ENCODE results near the gene C19orf38. TPM values are rescaled to one million over a fixed set of nuclear protein-coding genes. Genes with fewer than 3 reads are reported as not detected.

Gene C19orf38
- polyA plus RNA-seq, 1 experiment, result 0.45 TPM

GRCh38 chr19:10889880-10890279 lies 41.7 kb downstream of the C19orf38 start:
- Histone ChIP-seq H3K27ac (ENCODE audit: low read depth, low read length) (no peak overlapping the region), H3K27me3 (ENCODE audit: control insufficient read depth, insufficient read depth, low read length) (no peaks in the 10 kb centered on the region), H3K9me3 (ENCODE audit: control insufficient read depth, insufficient read depth, low read length) (no peaks in the 10 kb centered on the region), H3K4me3 (ENCODE audit: low read depth, low read length) (no peak overlapping the region)
- POLR2A ChIA-PET, result no interaction called here
- CTCF ChIA-PET, result interaction anchor here (0.6 to 4.4 kb wide), 3 partner anchors 18 to 314 kb away, joined by 4 to 23 read pairs (median 5); partner anchors contain the start of gene CARM1
- DNase-seq (ENCODE audit: low read depth, low spot score), result no peak
- TF ChIP-seq CTCF (IDR thresholded peaks at IDR 0.05; ENCODE audit: low read depth, low read length), result no peak

- TF ChIP-seq CTCF (IDR thresholded peaks at IDR 0.05; ENCODE audit: low read depth, low read length), result no peak
- Histone ChIP-seq H3K27ac (ENCODE audit: low read depth, low read length) (no peak overlapping the region), H3K4me3 (ENCODE audit: low read depth, low read length) (no peak overlapping the region), H3K27me3 (ENCODE audit: control insufficient read depth, insufficient read depth, low read length) (no peaks in the 10 kb centered on the region), H3K9me3 (ENCODE audit: control insufficient read depth, insufficient read depth, low read length) (no peaks in the 10 kb centered on the region)
- DNase-seq (ENCODE audit: low read depth, low spot score), result no peak
- POLR2A ChIA-PET, result no interaction called here
- CTCF ChIA-PET, result interaction anchor here (4.4 kb wide), 1 partner anchor 19 kb away, joined by 23 read pairs; the partner anchor contains the start of gene CARM1
Measured at GRCh38 chr19:10891405-10892086, 43.3 kb downstream of the C19orf38 start.

DNA sequence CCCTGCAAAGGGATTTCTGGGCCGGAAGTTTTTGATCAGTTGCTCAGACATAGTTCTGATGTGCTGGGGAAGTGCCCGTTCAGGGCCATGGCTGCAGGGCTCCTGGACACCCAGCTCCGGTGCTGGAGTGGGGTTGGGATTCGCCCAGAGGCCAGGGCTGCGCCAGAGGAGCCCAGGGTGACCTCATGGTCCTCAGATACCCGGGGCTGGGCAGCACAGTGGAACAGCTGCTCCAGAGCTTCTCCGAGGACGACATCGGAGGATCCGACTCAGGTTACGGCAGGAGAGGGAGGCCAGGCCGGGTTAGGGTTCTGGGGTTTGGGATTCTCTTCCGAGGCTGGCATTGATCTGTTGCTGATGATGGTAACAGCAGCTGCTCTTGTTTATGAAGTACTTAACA lies 44.0 kb downstream of the C19orf38 start:
- no peak overlapping the region for H3K27ac ChIP-seq (ENCODE audit: low read depth, low read length)
- ChIA-PET POLR2A (interaction anchor here (0.5 kb wide), 1 partner anchor 70 kb away, joined by 3 read pairs; no protein-coding TSS in a partner anchor), CTCF (interaction anchor here (1.1 kb wide), 1 partner anchor 21 kb away, joined by 4 read pairs; no protein-coding TSS in a partner anchor)
- no peaks in the 10 kb centered on the region for H3K9me3 ChIP-seq (ENCODE audit: control insufficient read depth, insufficient read depth, low read length)
- H3K4me3 ChIP-seq (ENCODE audit: low read depth, low read length), result no peak overlapping the region
- DNase-seq (ENCODE audit: low read depth, low spot score), result no peak
- TF ChIP-seq CTCF (IDR thresholded peaks at IDR 0.05; ENCODE audit: low read depth, low read length), result no peak
- no peaks in the 10 kb centered on the region for H3K27me3 ChIP-seq (ENCODE audit: control insufficient read depth, insufficient read depth, low read length)

DNA sequence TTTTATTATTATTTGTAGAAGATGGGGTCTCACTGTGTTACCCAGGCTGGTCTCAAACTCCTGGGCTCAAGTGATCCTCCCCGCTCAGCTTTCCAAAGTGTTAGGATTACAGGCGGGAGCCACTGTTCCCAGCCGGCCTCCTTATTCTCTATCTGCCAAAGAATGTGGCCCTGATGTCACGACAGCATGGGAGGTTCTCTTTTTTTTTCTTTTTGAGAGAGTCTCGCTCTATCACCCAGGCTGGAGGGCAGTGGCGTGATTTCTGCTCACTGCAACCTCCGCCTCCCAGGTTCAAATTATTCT lies 46.6 kb downstream of the C19orf38 start:
- ChIA-PET CTCF (interaction anchor here (0.9 to 1.1 kb wide), 3 partner anchors 22 to 37 kb away, joined by 4 to 18 read pairs (median 9); no protein-coding TSS in a partner anchor), POLR2A (no interaction called here)
- no peak overlapping the region for H3K4me3 ChIP-seq (ENCODE audit: low read depth, low read length)
- DNase-seq (ENCODE audit: low read depth, low spot score), result no peak
- H3K27ac ChIP-seq (ENCODE audit: low read depth, low read length), result no peak overlapping the region
- no peaks in the 10 kb centered on the region for H3K9me3 ChIP-seq (ENCODE audit: control insufficient read depth, insufficient read depth, low read length)
- no peaks in the 10 kb centered on the region for H3K27me3 ChIP-seq (ENCODE audit: control insufficient read depth, insufficient read depth, low read length)
- no peak for TF ChIP-seq CTCF (IDR thresholded peaks at IDR 0.05; ENCODE audit: low read depth, low read length)

GRCh38 chr19:10895363-10895762 lies 47.1 kb downstream of the C19orf38 start:
- Histone ChIP-seq H3K27me3 (ENCODE audit: control insufficient read depth, insufficient read depth, low read length) (no peaks in the 10 kb centered on the region), H3K9me3 (ENCODE audit: control insufficient read depth, insufficient read depth, low read length) (no peaks in the 10 kb centered on the region), H3K4me3 (ENCODE audit: low read depth, low read length) (no peak overlapping the region), H3K27ac (ENCODE audit: low read depth, low read length) (no peak overlapping the region)
- TF ChIP-seq CTCF (IDR thresholded peaks at IDR 0.05; ENCODE audit: low read depth, low read length), result no peak
- ChIA-PET POLR2A (interaction anchor here (0.6 kb wide), 1 partner anchor 419 kb away, joined by 3 read pairs; no protein-coding TSS in a partner anchor), CTCF (interaction anchor here (0.9 to 1.1 kb wide), 2 partner anchors 22 to 38 kb away, joined by 9 to 18 read pairs; no protein-coding TSS in a partner anchor)
- DNase-seq (ENCODE audit: low read depth, low spot score), result no peak
